ENCODE data around the gene PARD6A.
A peak's percentile ranks its signal among the peaks of the same experiment; 100 is the strongest.

The PARD6A gene

GRCh38 chr16:67653789-67654402 lies 6.9 kb upstream of the PARD6A start:
- TF ChIP-seq ZFP3 (CRISPR knock-in tag; IDR thresholded peaks at IDR 0.05) = peak; percentile 60; the same call in 1 of the 2 replicates
- TF ChIP-seq SNAI2 (CRISPR knock-in tag; IDR thresholded peaks at IDR 0.05) = no peak
- TF ChIP-seq ZC3H10 (CRISPR knock-in tag; IDR thresholded peaks at IDR 0.05) = no peak
- peak; percentile 61 for ATAC-seq

GRCh38 chr16:67654403-67654911 lies 6.3 kb upstream of the PARD6A start:
- no peak for ATAC-seq
- TF ChIP-seq ZC3H10 (CRISPR knock-in tag; IDR thresholded peaks at IDR 0.05) = no peak
- TF ChIP-seq ZNF8 (CRISPR knock-in tag; IDR thresholded peaks at IDR 0.05) = no peak
- no peak for TF ChIP-seq SNAI2 (CRISPR knock-in tag; IDR thresholded peaks at IDR 0.05)
- no peak for TF ChIP-seq POU6F1 (CRISPR knock-in tag; IDR thresholded peaks at IDR 0.05; ENCODE audit: borderline replicate concordance, low read depth)
- TF ChIP-seq ISL1 (CRISPR knock-in tag; IDR thresholded peaks at IDR 0.05) = no peak
- TF ChIP-seq ZNF565 (CRISPR knock-in tag; conservative IDR thresholded peaks at IDR 0.05; ENCODE audit: low read depth) = no peak
- no peak for TF ChIP-seq CSDC2 (CRISPR knock-in tag; IDR thresholded peaks at IDR 0.05)

DNA sequence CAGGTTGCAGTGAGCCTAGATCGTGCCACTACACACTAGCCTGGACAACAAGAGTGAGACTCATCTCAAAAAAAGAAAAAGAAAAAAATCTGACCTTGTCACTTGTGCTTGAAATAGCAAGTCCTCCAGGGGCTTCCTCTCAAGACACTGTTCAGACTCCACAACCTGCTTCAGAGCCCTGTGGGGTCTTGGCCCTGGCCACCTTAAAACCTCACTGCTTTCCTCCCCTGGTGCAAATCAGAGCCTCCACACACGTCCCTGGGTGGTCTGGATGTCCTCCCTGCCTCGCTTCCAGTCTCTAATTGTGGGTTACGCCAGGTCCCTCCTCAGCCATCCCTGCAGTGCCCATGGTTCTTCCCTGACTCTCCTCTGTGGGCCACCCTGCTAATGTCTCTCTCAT lies 5.4 kb upstream of the PARD6A start:
- TF ChIP-seq ZC3H10 (CRISPR knock-in tag; IDR thresholded peaks at IDR 0.05) (no peak), ZNF8 (CRISPR knock-in tag; IDR thresholded peaks at IDR 0.05) (no peak), TCF4 (CRISPR knock-in tag; IDR thresholded peaks at IDR 0.05; ENCODE audit: borderline replicate concordance) (no peak), CSRNP3 (CRISPR knock-in tag; IDR thresholded peaks at IDR 0.05) (no peak), ESRRG (CRISPR knock-in tag; IDR thresholded peaks at IDR 0.05) (no peak), ARNTL (CRISPR knock-in tag; IDR thresholded peaks at IDR 0.05; ENCODE audit: borderline replicate concordance, low read depth) (no peak), TSHZ2 (CRISPR knock-in tag; IDR thresholded peaks at IDR 0.05) (no peak), PPARA (CRISPR knock-in tag; IDR thresholded peaks at IDR 0.05; ENCODE audit: borderline replicate concordance) (no peak), POU6F1 (CRISPR knock-in tag; IDR thresholded peaks at IDR 0.05; ENCODE audit: borderline replicate concordance, low read depth) (no peak), ZFP30 (CRISPR knock-in tag; IDR thresholded peaks at IDR 0.05) (no peak), TOX (CRISPR knock-in tag; IDR thresholded peaks at IDR 0.05; ENCODE audit: borderline replicate concordance) (no peak), ZNF565 (CRISPR knock-in tag; conservative IDR thresholded peaks at IDR 0.05; ENCODE audit: low read depth) (no peak), CSDC2 (CRISPR knock-in tag; IDR thresholded peaks at IDR 0.05) (no peak), CREB5 (CRISPR knock-in tag; IDR thresholded peaks at IDR 0.05; ENCODE audit: low read depth) (no peak)
- TF ChIP-seq, protein P1, sequence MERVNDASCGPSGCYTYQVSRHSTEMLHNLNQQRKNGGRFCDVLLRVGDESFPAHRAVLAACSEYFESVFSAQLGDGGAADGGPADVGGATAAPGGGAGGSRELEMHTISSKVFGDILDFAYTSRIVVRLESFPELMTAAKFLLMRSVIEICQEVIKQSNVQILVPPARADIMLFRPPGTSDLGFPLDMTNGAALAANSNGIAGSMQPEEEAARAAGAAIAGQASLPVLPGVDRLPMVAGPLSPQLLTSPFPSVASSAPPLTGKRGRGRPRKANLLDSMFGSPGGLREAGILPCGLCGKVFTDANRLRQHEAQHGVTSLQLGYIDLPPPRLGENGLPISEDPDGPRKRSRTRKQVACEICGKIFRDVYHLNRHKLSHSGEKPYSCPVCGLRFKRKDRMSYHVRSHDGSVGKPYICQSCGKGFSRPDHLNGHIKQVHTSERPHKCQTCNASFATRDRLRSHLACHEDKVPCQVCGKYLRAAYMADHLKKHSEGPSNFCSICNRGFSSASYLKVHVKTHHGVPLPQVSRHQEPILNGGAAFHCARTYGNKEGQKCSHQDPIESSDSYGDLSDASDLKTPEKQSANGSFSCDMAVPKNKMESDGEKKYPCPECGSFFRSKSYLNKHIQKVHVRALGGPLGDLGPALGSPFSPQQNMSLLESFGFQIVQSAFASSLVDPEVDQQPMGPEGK (CRISPR knock-in tag; IDR thresholded peaks at IDR 0.05; ENCODE audit: borderline replicate concordance) = no peak
- no peak for ATAC-seq

Measured in SK-N-SH treated with all-trans-retinoic acid at 6 μM for 48 hours (cell line).